Mucosa of rectum (tissue), 2 donors: ENCODE data around the gene NRXN3.

Experiments
- H3K27ac ChIP-seq, 2 donors: one replicate each; pipeline ENCODE4 v1.7.0; 2013; ENCODE audit warnings: inconsistent platforms in 2 of 2, low read depth in 2 of 2, low read length in 2 of 2
- H3K27me3 ChIP-seq, 2 donors: one replicate each; pipeline ENCODE4 v1.7.0; 2013; ENCODE audit warnings: low read length in 2 of 2; ENCODE audit not compliant: control insufficient read depth in 2 of 2, insufficient read depth in 2 of 2
- H3K36me3 ChIP-seq, 2 donors: one replicate each; pipeline ENCODE4 v1.7.0; 2013; ENCODE audit warnings: low read length in 2 of 2; ENCODE audit not compliant: control insufficient read depth in 2 of 2, insufficient read depth in 2 of 2
- H3K4me1 ChIP-seq, 2 donors: one replicate each; pipeline ENCODE4 v1.7.0; 2013; ENCODE audit warnings: low read length in 2 of 2, mild to moderate bottlenecking in 1 of 2; ENCODE audit not compliant: control insufficient read depth in 2 of 2, insufficient read depth in 2 of 2
- H3K4me3 ChIP-seq, 2 donors: one replicate each; pipeline ENCODE4 v1.7.0; 2013; ENCODE audit warnings: low read length in 2 of 2
- H3K9ac ChIP-seq, 2 donors: one replicate each; pipeline ENCODE4 v1.7.0; 2013; ENCODE audit warnings: low read length in 2 of 2, low read depth in 1 of 2, mild to moderate bottlenecking in 1 of 2
- H3K9me3 ChIP-seq, 2 donors: one replicate each; pipeline ENCODE4 v1.7.0; 2013; ENCODE audit warnings: low read length in 2 of 2; ENCODE audit not compliant: control insufficient read depth in 2 of 2
- donor health status: healthy.
- donor health status: Normal muscosa, but diverticular disease.

NRXN3 gene

GRCh38 chr14:78975734-78976133, 805.6 kb downstream of the NRXN3 start:
- no peaks in the 10 kb centered on the region for H3K27me3 ChIP-seq
- no peaks in the 10 kb centered on the region for H3K4me1 ChIP-seq
- no peak overlapping the region for H3K4me3 ChIP-seq
- H3K36me3 ChIP-seq = no peaks in the 10 kb centered on the region
- H3K27ac ChIP-seq = no peak overlapping the region
- H3K9ac ChIP-seq = no peak overlapping the region
- H3K9me3 ChIP-seq = no peaks in the 10 kb centered on the region

DNA sequence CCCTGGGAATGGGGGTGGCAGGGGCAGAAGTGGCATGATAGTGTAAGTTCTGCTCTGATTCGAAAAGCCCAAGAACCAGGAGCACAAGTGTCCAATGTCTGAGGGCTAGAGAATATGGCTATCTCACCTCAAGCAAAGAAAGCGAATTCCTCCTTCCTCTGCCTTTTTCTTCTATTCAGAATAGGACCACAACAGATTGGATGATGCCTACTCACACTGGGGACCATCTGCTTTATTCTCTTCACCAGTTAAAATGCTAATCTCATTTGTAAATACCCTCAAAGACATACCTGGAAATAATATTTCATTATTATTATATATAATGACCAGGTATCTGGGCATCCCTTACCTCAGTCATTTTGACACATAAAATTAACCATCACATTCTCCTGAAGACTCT, 808.7 kb downstream of the NRXN3 start:
- Histone ChIP-seq H3K27ac (no peak overlapping the region), H3K4me3 (no peak overlapping the region), H3K27me3 (no peaks in the 10 kb centered on the region), H3K4me1 (no peaks in the 10 kb centered on the region), H3K9me3 (no peaks in the 10 kb centered on the region), H3K36me3 (no peaks in the 10 kb centered on the region), H3K9ac (no peak overlapping the region)

GRCh38 chr14:78982551-78982950, 812.4 kb downstream of the NRXN3 start:
- H3K9me3 ChIP-seq = no peaks in the 10 kb centered on the region
- no peak overlapping the region for H3K4me3 ChIP-seq
- no peak overlapping the region for H3K27ac ChIP-seq
- no peaks in the 10 kb centered on the region for H3K36me3 ChIP-seq
- no peak overlapping the region for H3K9ac ChIP-seq
- no peaks in the 10 kb centered on the region for H3K27me3 ChIP-seq
- no peaks in the 10 kb centered on the region for H3K4me1 ChIP-seq

GRCh38 chr14:78983126-78983525, 813.0 kb downstream of the NRXN3 start:
- Histone ChIP-seq H3K4me3 (no peak overlapping the region), H3K27ac (no peak overlapping the region), H3K4me1 (no peaks in the 10 kb centered on the region), H3K36me3 (no peaks in the 10 kb centered on the region), H3K9ac (no peak overlapping the region), H3K27me3 (no peaks in the 10 kb centered on the region), H3K9me3 (no peaks in the 10 kb centered on the region)

- no peaks in the 10 kb centered on the region for H3K4me1 ChIP-seq
- no peak overlapping the region for H3K4me3 ChIP-seq
- H3K9ac ChIP-seq = no peak overlapping the region
- no peaks in the 10 kb centered on the region for H3K27me3 ChIP-seq
- H3K36me3 ChIP-seq = no peaks in the 10 kb centered on the region
- no peak overlapping the region for H3K27ac ChIP-seq
- H3K9me3 ChIP-seq = no peaks in the 10 kb centered on the region
Measured at GRCh38 chr14:78985668-78986381, 815.7 kb downstream of the NRXN3 start.

GRCh38 chr14:78986989-78987388, 816.8 kb downstream of the NRXN3 start:
- H3K4me1 ChIP-seq = no peaks in the 10 kb centered on the region
- no peak overlapping the region for H3K27ac ChIP-seq
- H3K9me3 ChIP-seq = no peaks in the 10 kb centered on the region
- no peak overlapping the region for H3K9ac ChIP-seq
- no peaks in the 10 kb centered on the region for H3K36me3 ChIP-seq
- no peak overlapping the region for H3K4me3 ChIP-seq
- H3K27me3 ChIP-seq = no peaks in the 10 kb centered on the region

DNA sequence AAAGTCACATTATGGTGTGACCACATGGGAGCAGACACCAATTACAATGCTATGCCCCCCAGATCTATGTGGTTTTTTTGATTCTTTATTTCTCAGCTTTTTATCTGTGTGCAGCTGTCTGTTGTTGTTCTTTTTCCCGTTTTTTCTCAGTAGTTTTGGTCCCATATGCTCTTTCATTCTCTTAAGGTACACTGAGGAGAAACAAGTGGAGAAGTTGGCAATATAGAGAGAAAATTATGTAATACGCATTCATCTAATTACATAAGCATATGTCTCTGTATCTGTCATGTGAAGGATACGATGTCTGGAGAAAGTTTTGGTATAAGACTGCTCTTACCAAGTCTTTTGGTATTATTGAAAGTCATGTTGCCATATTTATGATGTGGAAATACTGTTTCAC, 819.0 kb downstream of the NRXN3 start:
- Histone ChIP-seq H3K4me1 (no peaks in the 10 kb centered on the region), H3K36me3 (no peaks in the 10 kb centered on the region), H3K4me3 (no peak overlapping the region), H3K9me3 (no peaks in the 10 kb centered on the region), H3K27ac (no peak overlapping the region), H3K27me3 (no peaks in the 10 kb centered on the region), H3K9ac (no peak overlapping the region)

DNA sequence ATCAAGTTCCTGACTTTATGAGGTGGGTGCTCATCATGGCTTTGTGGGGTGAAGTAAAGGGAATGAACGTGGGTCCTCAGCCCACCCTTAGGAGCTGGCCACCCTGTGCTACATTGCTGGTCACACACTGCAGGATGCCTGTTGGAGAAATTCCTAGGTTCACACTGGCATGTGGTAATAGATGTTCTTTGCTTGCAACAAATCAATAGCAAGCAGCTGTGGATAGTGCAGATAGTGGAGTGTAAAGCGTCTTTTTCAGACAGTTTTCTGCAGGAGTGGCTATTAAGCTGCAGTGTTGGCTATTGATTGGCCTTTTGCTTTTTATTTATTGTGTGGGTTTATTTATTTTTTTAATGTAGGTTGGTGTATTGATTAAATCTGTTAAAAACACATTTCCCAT, 822.7 kb downstream of the NRXN3 start:
- no peaks in the 10 kb centered on the region for H3K36me3 ChIP-seq
- H3K27ac ChIP-seq = no peak overlapping the region
- H3K27me3 ChIP-seq = no peaks in the 10 kb centered on the region
- H3K4me1 ChIP-seq = no peaks in the 10 kb centered on the region
- H3K9me3 ChIP-seq = no peaks in the 10 kb centered on the region
- H3K9ac ChIP-seq = no peak overlapping the region
- no peak overlapping the region for H3K4me3 ChIP-seq

DNA sequence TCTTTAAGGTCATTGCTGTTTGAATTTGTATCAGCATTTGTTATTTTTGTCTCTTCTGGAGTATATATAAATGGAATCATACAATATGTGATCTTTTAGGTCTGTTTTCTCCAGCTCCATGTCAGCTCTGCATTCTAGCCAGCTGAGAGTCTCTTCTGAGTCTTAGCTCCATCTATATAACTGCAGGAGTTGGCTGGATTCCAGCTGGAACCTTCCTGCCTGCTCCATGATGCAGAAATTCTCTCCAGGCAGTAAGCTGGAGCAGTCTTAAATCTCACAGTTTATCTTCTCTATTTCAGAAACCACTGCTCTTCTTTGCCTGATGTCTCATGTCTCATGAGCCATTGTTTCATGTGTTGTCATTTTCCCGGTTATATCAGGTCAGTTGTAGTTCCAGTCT, 827.6 kb downstream of the NRXN3 start:
- Histone ChIP-seq H3K36me3 (no peaks in the 10 kb centered on the region), H3K27me3 (no peaks in the 10 kb centered on the region), H3K9ac (no peak overlapping the region), H3K4me3 (no peak overlapping the region), H3K9me3 (no peaks in the 10 kb centered on the region), H3K27ac (no peak overlapping the region), H3K4me1 (no peaks in the 10 kb centered on the region)

- H3K27ac ChIP-seq = no peak overlapping the region
- H3K36me3 ChIP-seq = no peaks in the 10 kb centered on the region
- H3K9me3 ChIP-seq = no peaks in the 10 kb centered on the region
- no peaks in the 10 kb centered on the region for H3K4me1 ChIP-seq
- H3K27me3 ChIP-seq = no peaks in the 10 kb centered on the region
- no peak overlapping the region for H3K9ac ChIP-seq
- H3K4me3 ChIP-seq = no peak overlapping the region
Measured at GRCh38 chr14:79009286-79009685, 839.1 kb downstream of the NRXN3 start.
